Cardiac atrium fibroblast (primary cell): ENCODE results near the gene PITX2. TPM values are rescaled to one million over a fixed set of nuclear protein-coding genes. Genes with fewer than 3 reads are reported as not detected.

Source experiments
- total RNA-seq: library from RNA; depleted of rRNA; stranded (reverse); fragments of >200 nt; gene quantifications from 2 replicates; pipeline ENCODE4 v1.2.3, GENCODE V29; 2015

The PITX2 gene
- total RNA-seq, result not detected in 2 replicates

GRCh38 chr4:110622841-110623717 is at the start of gene PITX2:
Gene PITX2, minus strand, starts transcription at chr4:110623077. Its CDS starts 617 bp downstream, at chr4:110622460.

Other genes with a start within 250 kb of the PITX2 start
- gene ENPEP, start 146.9 kb downstream of the PITX2 start, total RNA-seq, result 0.97 and 3.8 TPM in 2 replicates